Muscle of arm (tissue), 12 donors: ENCODE measurements around the gene ITGB5. TPM values are rescaled to one million over a fixed set of nuclear protein-coding genes. Genes with fewer than 3 reads are reported as not detected.
A peak's percentile ranks its signal among the peaks of the same experiment; 100 is the strongest.
"Not testable (repeated sequence)": the region's sequence is repeated elsewhere in the genome, so short reads cannot be mapped to it uniquely, and the experiment has no call there.

Experiments used
- DNase-seq: peaks from one replicate; pipeline ENCODE4 v3.0.0-alpha.2; 2013
- polyA plus RNA-seq, 12 donors: library from polyadenylated mRNA; unstranded; fragments of 120-200 nt; gene quantifications; one replicate each; pipeline ENCODE4 v1.2.1, GENCODE V29; 2013; ENCODE audit not compliant: insufficient read length in 12 of 12

ITGB5 gene
- polyA plus RNA-seq, 12 donors, result 17.3 to 82.1 (median 25.5) TPM; not detected in 1

DNA sequence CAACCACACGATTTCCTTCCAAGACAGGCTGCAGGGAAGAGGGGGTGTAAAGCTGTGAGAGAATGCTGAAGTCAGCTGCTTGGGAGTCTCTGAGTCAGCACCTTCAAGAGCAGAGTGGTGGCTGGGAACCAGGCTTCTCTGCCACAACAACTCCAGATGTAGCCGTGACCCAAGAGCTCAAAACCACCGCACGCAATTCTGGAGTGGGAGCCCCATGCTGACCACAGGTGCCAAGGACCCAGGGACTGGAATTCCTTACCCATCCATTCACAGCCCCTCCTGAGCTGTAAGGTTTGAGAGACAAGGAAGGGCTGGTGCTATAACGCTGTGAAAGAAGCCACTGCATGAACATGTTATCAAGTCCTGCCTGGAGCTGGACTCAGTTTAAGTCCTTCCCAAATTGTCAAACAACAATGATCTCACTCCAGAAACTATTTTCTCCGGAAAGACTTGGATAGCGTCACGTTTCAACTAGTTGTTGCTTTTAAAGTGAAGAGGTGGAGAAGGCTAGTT, 95.5 kb downstream of the ITGB5 start:
- DNase-seq, result no peak

GRCh38 chr3:124791142-124791541, 96.0 kb downstream of the ITGB5 start:
- no peak for DNase-seq

GRCh38 chr3:124789103-124789502, 98.1 kb downstream of the ITGB5 start:
- not testable (repeated sequence) for DNase-seq

- no peak for DNase-seq
These were observed 98.9 kb downstream of the ITGB5 start for GRCh38 chr3:124788254-124788745.

DNA sequence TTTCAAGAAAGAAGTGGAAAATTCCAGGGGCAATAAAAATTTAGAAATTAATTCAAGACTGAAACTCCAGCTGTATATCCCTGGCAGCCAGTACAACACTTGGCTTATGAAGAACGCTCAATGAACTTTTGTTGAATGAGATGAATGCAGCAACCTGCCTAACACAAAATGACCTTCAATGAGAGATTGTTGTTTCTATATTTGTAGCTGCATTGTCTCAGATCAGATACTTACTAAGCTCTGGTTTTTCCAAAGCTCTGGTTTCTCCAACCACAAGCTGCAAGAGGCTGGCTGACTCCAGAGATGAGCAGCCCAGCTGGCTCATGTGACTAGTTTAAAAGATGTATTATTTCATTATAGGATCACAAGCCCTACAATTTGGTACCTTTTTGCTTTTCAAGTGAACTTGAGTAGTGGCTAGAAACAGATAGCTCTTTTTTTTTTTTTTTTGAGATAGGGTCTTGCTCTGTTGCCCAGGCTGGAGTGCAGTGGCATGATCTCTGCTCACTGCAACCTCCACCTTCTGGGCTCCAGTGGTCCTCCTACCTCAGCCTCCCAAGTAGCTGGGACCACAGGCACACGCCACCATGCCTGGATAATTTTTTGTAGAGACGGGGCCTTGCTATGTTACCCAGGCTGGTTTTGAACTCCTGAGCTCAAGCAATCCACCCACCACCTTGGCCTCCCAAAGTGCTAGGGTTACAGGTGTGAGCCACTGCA, 99.5 kb downstream of the ITGB5 start:
- DNase-seq, result no peak

DNA sequence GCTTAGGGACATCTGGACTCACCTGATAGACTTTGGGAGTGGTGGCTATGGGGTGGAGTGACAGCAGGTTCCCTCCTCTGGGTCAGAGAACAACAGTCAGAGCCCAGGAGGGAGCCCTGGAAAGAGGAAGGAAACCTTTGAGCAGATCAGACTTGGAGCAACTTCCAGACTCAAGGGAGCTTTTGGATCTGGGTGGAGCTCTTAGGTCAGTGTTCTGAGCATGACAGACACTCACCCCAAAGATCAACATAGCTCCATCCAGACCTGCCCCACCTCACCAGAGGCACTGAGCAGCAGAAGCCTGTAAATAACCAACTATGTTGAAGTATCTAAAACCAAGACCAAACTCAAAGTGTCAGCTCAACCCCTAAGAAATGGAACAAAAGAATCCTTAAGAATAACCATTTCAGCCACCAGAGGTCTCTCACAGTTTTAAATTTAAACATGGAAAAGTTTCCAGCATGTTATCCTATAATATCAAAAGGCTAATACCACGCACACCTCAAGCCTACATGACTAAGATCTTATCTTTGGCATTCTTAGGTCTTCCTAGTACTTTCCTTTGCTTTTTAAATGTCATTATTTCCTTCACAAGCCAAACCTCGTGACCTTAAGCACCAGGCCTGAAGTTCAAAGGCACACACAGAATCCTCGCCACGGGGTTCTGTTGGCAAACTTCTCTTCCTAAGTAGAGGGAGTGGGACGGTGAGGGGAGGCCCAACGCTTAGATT, 100.5 kb downstream of the ITGB5 start:
- DNase-seq, result no peak

DNA sequence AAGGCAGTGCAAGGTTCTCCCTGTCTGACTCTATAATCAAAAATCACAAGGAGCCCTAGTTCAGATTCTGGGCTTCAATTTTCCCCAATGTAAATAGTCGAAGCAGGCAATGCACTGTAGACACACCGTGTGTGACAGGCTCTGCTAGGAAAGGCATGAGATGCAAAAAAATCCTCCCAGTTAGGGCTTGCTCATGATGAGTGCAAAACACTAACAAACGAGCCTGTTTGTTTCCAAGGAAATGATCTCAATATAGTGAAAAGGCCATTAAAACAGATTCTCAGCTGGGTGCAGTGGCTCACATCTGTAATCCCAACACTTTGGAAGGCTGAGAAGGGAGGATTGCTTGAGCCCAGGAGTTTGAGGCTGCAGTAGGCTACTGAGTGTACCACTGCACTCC, 101.2 kb downstream of the ITGB5 start:
- no peak for DNase-seq

DNA sequence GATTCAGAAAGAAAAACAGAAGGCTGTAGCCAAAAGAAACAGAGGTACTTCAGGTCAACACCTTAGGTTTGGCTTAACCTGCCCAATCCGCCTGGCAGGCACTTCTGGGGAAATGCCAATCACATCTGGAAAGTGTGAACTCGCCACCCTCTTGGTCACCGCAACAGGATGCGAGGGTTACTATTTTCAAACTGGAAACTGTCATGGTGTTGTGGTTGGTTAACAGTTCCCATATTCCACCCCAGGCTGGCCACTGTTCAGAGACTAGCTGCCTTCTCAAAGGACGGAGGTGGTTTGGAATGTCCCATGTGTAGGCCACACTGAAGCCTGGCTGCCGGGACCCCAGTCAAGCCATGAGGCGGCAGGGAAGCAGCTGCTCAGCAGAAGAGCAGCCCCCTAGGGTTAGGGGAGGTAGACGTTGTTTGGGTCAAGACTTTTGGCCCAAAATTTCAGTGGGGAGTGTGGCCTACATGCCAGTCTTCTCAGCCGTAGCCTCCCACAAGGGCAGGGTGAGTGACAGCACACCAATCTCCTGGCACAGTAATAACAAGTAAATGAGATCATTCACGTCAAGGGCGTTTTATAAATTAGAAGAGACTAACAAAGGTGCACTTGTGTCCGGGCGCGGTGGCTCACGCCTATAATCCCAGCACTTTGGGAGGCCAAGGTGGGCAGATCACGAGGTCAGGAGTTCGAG, 102.3 kb downstream of the ITGB5 start:
- no peak for DNase-seq

GRCh38 chr3:124783696-124784095, 103.5 kb downstream of the ITGB5 start:
- no peak for DNase-seq

DNA sequence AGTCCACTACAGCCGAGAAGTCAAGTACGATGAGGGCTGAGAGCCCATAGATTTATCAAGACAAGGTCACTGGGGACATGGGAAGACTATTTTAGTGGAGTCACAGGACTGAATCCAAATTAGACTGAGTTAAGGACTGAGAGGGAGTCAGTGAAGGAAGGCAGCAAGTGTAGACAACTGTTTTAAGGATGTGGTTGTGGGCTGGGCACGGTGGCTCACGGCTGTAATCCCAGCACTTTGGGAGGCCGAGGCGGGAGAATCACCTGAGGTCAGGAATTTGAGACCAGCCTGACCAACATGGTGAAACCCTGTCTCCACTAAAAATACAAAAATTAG, 104.8 kb downstream of the ITGB5 start:
- DNase-seq, result not testable (repeated sequence)

GRCh38 chr3:124781476-124782376, 105.4 kb downstream of the ITGB5 start:
- DNase-seq, result no peak

DNA sequence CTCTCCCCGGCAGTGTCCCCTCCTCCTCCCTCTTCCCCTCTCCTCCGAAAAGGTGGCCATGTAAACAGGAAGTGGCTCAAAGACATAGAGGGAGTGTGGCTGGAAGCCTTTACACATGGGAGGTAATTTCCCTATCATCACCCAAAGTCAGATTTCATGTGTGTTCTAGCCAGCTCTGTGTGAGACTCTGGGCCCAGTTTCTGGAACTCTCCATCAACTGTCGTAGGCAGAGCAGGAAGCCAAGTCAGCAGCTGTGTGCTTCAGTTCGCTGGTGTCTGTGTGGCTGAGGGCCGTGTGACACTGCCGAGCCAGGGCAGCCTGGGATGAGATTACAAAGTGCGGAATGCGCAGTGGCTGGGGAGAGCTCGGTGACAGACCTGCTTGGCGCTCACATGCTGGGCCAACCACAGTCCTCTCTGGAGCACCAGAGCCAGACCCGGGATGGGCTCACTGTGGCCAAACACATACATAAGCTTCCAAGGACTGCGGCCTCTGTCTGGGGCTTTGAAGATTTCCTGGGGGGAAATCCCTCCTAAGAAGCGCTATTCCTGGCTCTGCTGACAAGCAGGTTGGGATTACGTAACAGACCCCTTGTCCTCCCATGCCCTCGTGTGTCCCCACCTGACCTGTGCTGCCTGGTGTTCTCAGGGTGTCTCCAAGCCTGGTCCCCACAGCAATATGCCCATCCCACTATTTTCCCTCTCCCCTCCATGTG, 106.2 kb downstream of the ITGB5 start:
- DNase-seq, result peak; percentile 86

DNA sequence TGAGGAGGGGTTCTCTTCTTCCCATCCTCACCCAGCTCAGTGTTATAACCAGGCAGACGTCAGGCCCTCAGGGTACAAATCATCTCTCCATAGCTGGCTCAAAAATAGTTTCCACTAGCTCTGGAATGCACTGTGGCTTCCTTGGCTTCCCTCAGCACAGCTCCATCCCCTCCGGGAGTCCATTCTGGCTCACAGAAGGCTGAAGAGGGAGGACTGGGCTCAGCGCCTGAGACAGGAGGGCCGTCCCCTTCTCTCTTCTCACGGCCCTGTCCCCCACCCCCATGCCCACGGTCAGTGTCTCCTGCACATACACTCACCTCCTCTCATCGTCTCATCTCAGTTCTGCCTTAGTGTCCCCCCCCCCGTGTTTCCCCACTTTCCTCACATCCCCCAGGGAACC, 106.8 kb downstream of the ITGB5 start:
- peak; percentile 92 for DNase-seq

DNA sequence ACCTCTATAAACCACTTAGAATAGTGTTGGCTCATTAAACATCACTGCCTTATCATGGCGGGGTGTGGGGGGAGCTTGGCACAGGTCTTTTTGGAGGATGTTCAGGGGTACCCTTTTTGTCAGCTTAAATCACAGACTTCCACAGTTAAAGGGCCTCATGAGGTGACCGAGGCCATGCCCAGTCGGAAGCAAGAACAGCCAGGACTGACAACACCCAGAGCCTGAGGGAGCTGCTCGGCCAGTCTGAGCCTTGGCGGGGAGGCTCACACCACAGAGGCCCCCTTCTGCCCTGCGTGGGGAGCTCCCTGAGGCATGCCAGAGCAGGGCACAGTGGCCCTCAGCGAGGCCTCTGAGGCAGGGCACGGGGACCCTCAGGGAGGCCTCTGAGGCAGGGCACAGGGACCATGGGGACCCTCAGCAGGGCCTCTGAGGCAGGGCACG, 107.4 kb downstream of the ITGB5 start:
- DNase-seq, result no peak

- no peak for DNase-seq
These were observed 108.0 kb downstream of the ITGB5 start for GRCh38 chr3:124779116-124779515.

DNA sequence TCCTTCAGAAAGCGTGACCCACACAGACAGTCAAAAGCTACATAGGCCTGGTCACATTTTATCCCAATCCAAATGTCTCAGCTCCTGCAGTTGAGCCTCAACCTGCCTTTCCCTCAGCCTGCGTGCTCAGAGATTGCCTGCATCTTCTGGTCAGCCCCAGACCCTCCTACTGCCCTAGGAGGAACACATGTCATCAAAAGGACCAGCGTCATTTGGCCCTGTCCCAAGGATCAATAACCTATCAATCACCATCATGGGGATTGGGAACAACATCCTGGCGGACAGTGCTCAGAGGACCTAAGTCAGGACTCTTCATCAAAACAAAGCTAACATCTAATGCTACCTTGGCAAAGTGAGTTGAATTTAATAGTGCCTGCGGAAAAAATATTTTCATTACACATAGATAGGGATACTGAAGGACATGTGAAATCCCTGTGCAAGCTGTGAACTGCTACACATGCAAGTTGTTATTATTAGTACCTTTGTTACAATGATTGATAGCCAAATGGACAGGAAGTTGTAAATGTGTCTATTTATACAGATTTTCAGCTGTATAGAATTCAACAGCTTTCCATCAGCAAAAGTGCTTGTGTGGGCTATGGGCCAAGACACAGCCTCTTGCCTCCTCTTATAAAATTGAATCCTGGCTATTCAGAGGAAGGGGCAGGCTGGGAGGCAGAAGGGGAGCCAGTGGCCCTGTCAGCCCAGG, 109.2 kb downstream of the ITGB5 start:
- DNase-seq, result no peak

- DNase-seq, result no peak
These were observed 110.3 kb downstream of the ITGB5 start for GRCh38 chr3:124776856-124777255.

GRCh38 chr3:124775877-124776276, 111.3 kb downstream of the ITGB5 start:
- DNase-seq, result no peak

- no peak for DNase-seq
These were observed 112.2 kb downstream of the ITGB5 start for GRCh38 chr3:124774841-124775402.

GRCh38 chr3:124774327-124774718, 112.8 kb downstream of the ITGB5 start:
- no peak for DNase-seq
